GM12891 (cell line): ENCODE results near the gene STIM1.

Source experiments
- POLR2A ChIP-seq: IDR thresholded peaks from 2 replicates; pipeline ENCODE4 v1.6.1; 2011; ENCODE audit warnings: low read depth, low read length, control low read depth
- POLR2AphosphoS5 ChIP-seq: IDR thresholded peaks from 2 replicates; pipeline ENCODE4 v1.6.1; 2011; ENCODE audit warnings: low read depth, low read length, control low read depth
- SPI1 ChIP-seq: IDR thresholded peaks from 2 replicates; pipeline ENCODE4 v1.6.1; 2011; ENCODE audit warnings: low read depth, low read length, control low read depth
- TAF1 ChIP-seq: IDR thresholded peaks from 2 replicates; pipeline ENCODE4 v1.6.1; 2011; ENCODE audit warnings: low read depth, low read length, control low read depth

DNA sequence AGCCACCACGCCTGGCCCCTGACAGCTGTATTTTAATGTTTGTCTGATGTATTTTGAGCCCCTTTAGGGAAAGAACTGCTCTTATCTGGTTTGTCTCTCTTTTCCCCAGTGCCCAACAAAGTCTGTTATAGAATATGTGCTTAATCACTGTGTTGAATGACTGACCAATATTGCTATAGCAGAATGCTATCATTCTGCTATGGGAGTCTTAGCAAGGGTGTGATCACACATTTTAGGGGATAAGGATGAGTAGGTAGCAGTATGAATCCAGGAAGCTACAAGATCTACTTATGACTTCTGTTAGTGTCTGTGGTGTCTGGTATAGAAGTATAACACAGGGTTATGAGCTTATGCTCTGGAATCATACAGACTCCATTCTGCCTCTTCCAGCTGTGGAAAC is 121.6 kb downstream of the STIM1 start:
- TF ChIP-seq TAF1 (no peak), POLR2A (no peak), POLR2AphosphoS5 (no peak), SPI1 (no peak)
